ENCODE results near the gene BIRC5. TPM values are rescaled to one million over a fixed set of nuclear protein-coding genes. Genes with fewer than 3 reads are reported as not detected.

The BIRC5 gene
- total RNA-seq, 6 donors from 2014 or later, result 1.4 to 6.4 (median 3.5) TPM; not detected in 1

- peaks cover 51 to 67% (median 53%) of the 10 kb centered on the region in 4 donors for H3K4me1 ChIP-seq
- TF ChIP-seq POLR2A (IDR thresholded peaks at IDR 0.05) (no peak), EP300 (IDR thresholded peaks at IDR 0.05) (no peak), POLR2AphosphoS5 (IDR thresholded peaks at IDR 0.05) (no peak)
- TF ChIP-seq, protein P1, sequence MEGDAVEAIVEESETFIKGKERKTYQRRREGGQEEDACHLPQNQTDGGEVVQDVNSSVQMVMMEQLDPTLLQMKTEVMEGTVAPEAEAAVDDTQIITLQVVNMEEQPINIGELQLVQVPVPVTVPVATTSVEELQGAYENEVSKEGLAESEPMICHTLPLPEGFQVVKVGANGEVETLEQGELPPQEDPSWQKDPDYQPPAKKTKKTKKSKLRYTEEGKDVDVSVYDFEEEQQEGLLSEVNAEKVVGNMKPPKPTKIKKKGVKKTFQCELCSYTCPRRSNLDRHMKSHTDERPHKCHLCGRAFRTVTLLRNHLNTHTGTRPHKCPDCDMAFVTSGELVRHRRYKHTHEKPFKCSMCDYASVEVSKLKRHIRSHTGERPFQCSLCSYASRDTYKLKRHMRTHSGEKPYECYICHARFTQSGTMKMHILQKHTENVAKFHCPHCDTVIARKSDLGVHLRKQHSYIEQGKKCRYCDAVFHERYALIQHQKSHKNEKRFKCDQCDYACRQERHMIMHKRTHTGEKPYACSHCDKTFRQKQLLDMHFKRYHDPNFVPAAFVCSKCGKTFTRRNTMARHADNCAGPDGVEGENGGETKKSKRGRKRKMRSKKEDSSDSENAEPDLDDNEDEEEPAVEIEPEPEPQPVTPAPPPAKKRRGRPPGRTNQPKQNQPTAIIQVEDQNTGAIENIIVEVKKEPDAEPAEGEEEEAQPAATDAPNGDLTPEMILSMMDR (IDR thresholded peaks at IDR 0.05), result no peak
- no peaks in the 10 kb centered on the region for H3K36me3 ChIP-seq
- ATAC-seq (ENCODE audit: low FRiP score in 2 of 2) (peak in 1 of 2 donors; percentile 3), DNase-seq (no peak)
- H3K27ac ChIP-seq, result peak overlapping the region; percentile 81 to 90 (median 86)
- 87 to 90% methylated on average over 8 to 9 of the region's 9 CpGs for WGBS, 2 donors
- no peak overlapping the region for H3K4me3 ChIP-seq
- H3K27me3 ChIP-seq, result no peaks in the 10 kb centered on the region
- no peaks in the 10 kb centered on the region for H3K9me3 ChIP-seq
These were observed 49.8 kb downstream of the BIRC5 start for GRCh38 chr17:78263736-78264340.

GRCh38 chr17:78264590-78264989 lies 50.5 kb downstream of the BIRC5 start:
- no peaks in the 10 kb centered on the region for H3K9me3 ChIP-seq
- no peaks in the 10 kb centered on the region for H3K27me3 ChIP-seq
- H3K4me1 ChIP-seq, result peaks cover 51 to 67% (median 55%) of the 10 kb centered on the region in 4 donors
- no peak for ATAC-seq (ENCODE audit: low FRiP score in 2 of 2)
- H3K36me3 ChIP-seq, result no peaks in the 10 kb centered on the region
- peak overlapping the region in 2 of 4 donors; percentile 82 to 85 for H3K27ac ChIP-seq
- no peak for TF ChIP-seq EP300 (IDR thresholded peaks at IDR 0.05)
- TF ChIP-seq, protein P1 (IDR thresholded peaks at IDR 0.05), result no peak
- no peak for TF ChIP-seq POLR2AphosphoS5 (IDR thresholded peaks at IDR 0.05)
- H3K4me3 ChIP-seq, result no peak overlapping the region
- no peak for DNase-seq
- WGBS, 2 donors, result 87 to 92% methylated on average over 5 of the region's 5 CpGs

- no peak for TF ChIP-seq EP300 (IDR thresholded peaks at IDR 0.05)
- TF ChIP-seq, protein P1 (IDR thresholded peaks at IDR 0.05), result no peak
- H3K9me3 ChIP-seq, result no peaks in the 10 kb centered on the region
- H3K4me1 ChIP-seq, result peaks cover 57 to 73% (median 59%) of the 10 kb centered on the region in 4 donors
- peak overlapping the region in 2 of 4 donors; percentile 55 to 82 for H3K27ac ChIP-seq
- 97 to 98% methylated on average over 10 of the region's 10 CpGs for WGBS, 2 donors
- ATAC-seq (ENCODE audit: low FRiP score in 2 of 2), result no peak
- no peaks in the 10 kb centered on the region for H3K27me3 ChIP-seq
- H3K36me3 ChIP-seq, result no peaks in the 10 kb centered on the region
- no peak for DNase-seq
- no peak overlapping the region for H3K4me3 ChIP-seq
These were observed 51.1 kb downstream of the BIRC5 start for GRCh38 chr17:78265121-78265520.

DNA sequence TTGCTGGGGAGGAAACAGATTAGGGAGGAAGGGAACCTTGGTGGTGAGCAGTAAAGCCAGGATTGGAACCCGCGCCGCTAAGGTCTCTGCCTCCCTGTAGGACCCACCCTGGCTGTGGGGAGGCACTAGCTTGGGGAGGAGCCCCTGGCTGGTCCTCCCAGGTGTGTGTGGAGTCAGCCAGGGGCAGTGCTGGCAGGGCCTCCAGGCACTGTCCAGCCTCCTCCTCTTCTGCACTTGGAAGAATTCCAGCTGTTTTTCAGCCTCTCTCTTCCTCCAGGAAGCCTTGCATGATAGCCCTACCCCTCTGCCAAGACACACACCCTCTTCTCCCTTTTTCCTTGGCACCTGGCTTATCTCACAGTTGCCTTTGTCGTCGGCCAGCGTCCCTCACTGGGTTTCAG lies 52.2 kb downstream of the BIRC5 start:
- DNase-seq (no peak), ATAC-seq (ENCODE audit: low FRiP score in 2 of 2) (no peak)
- Histone ChIP-seq H3K4me1 (peaks cover 62 to 73% (median 67%) of the 10 kb centered on the region in 4 donors), H3K36me3 (no peaks in the 10 kb centered on the region), H3K27ac (peak overlapping the region; percentile 46 to 82 (median 57)), H3K4me3 (no peak overlapping the region), H3K9me3 (no peaks in the 10 kb centered on the region), H3K27me3 (no peaks in the 10 kb centered on the region)
- 45 to 64% methylated on average over 3 to 6 of the region's 6 CpGs for WGBS, 2 donors
- TF ChIP-seq EP300 (IDR thresholded peaks at IDR 0.05) (no peak), POLR2AphosphoS5 (IDR thresholded peaks at IDR 0.05) (no peak), POLR2A (IDR thresholded peaks at IDR 0.05) (no peak)
- TF ChIP-seq, protein P1 (IDR thresholded peaks at IDR 0.05), result no peak

DNA sequence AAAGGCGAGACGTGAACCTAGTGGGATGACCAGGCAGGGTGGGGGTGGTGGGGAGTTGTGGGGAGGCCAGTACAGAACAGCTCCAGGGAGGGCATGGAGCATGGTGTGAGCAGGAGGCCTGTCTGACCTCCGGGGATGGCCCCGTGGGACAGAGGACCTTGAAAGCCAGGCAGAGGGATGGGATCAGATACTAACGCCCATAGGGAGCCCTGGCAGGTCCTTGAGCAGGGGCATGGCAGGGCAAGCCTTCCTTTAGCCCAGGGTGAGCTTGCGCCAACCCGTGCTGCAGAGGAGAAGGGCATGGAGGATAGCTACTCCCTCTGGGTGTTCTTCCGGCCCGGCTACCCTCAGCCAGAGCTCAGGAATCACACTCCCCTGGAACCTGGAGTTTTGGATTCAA lies 52.7 kb downstream of the BIRC5 start:
- TF ChIP-seq POLR2AphosphoS5 (IDR thresholded peaks at IDR 0.05) (no peak), POLR2A (IDR thresholded peaks at IDR 0.05) (no peak)
- H3K27me3 ChIP-seq, result no peaks in the 10 kb centered on the region
- H3K4me3 ChIP-seq, result no peak overlapping the region
- no peaks in the 10 kb centered on the region for H3K36me3 ChIP-seq
- peak overlapping the region; percentile 46 to 82 (median 57) for H3K27ac ChIP-seq
- H3K4me1 ChIP-seq, result peaks cover 62 to 74% (median 66%) of the 10 kb centered on the region in 4 donors
- WGBS, 2 donors, result 79 to 82% methylated on average over 8 to 9 of the region's 9 CpGs
- no peaks in the 10 kb centered on the region for H3K9me3 ChIP-seq
- no peak for DNase-seq
- no peak for ATAC-seq (ENCODE audit: low FRiP score in 2 of 2)

Data from upper lobe of left lung (tissue), 6 donors.